GM10248 (cell line): ENCODE data around the gene MUC20.
"Not testable (repeated sequence)": the region's sequence is repeated elsewhere in the genome, so short reads cannot be mapped to it uniquely, and the experiment has no call there.

ENCODE experiments used
- CTCF ChIA-PET: fragments of 300-600 bp; sonication (Branson Sonifier 250); formaldehyde crosslinking; extraction: SDS; loops from one replicate; lab custom pipeline; 2021; ENCODE audit warnings: antibody characterized with exemption; lab: Yijun Ruan, JAX
- POLR2A ChIA-PET: fragments of 350-650 bp; sonication (Branson Sonifier 250); formaldehyde crosslinking; extraction: SDS; loops from one replicate; lab custom pipeline; 2020; ENCODE audit warnings: antibody characterized with exemption; lab: Yijun Ruan, JAX
- DNase-seq: peaks from one replicate; pipeline ENCODE4 v3.0.0; 2012; ENCODE audit errors: extremely low spot score
- TF ChIP-seq, protein P1 (sequence below): IDR thresholded peaks from 2 replicates; pipeline ENCODE4 v1.5.1; 2012; ENCODE audit warnings: mild to moderate bottlenecking, low read depth; ENCODE audit errors: extremely low read depth, missing control alignments, control extremely low read depth

Gene MUC20

DNA sequence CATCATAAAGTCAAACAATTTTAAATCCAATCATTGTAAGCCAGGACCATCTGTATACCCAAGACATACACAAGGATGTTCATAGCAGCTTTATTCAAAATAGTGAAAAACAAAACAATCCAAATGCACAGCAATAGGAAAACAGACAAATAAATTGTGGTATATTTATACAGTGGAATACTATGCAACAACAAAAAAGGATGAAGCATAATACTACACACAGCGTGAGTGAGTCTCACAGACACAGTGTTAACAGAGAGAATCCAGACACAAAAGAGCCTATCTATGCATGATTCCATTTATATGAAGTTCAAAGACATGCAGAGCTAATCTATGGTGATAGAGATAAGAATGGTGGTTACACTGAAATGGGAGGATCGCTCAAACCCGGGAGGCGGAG, 5.6 kb upstream of the MUC20 start:
- POLR2A ChIA-PET: no interaction called here
- TF ChIP-seq, protein P1, sequence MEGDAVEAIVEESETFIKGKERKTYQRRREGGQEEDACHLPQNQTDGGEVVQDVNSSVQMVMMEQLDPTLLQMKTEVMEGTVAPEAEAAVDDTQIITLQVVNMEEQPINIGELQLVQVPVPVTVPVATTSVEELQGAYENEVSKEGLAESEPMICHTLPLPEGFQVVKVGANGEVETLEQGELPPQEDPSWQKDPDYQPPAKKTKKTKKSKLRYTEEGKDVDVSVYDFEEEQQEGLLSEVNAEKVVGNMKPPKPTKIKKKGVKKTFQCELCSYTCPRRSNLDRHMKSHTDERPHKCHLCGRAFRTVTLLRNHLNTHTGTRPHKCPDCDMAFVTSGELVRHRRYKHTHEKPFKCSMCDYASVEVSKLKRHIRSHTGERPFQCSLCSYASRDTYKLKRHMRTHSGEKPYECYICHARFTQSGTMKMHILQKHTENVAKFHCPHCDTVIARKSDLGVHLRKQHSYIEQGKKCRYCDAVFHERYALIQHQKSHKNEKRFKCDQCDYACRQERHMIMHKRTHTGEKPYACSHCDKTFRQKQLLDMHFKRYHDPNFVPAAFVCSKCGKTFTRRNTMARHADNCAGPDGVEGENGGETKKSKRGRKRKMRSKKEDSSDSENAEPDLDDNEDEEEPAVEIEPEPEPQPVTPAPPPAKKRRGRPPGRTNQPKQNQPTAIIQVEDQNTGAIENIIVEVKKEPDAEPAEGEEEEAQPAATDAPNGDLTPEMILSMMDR: no peak
- CTCF ChIA-PET: interaction anchor here (1.2 to 1.7 kb wide), 3 partner anchors 12 to 135 kb away, joined by 3 to 4 read pairs (median 3); no protein-coding TSS in a partner anchor
- DNase-seq: no peak

DNA sequence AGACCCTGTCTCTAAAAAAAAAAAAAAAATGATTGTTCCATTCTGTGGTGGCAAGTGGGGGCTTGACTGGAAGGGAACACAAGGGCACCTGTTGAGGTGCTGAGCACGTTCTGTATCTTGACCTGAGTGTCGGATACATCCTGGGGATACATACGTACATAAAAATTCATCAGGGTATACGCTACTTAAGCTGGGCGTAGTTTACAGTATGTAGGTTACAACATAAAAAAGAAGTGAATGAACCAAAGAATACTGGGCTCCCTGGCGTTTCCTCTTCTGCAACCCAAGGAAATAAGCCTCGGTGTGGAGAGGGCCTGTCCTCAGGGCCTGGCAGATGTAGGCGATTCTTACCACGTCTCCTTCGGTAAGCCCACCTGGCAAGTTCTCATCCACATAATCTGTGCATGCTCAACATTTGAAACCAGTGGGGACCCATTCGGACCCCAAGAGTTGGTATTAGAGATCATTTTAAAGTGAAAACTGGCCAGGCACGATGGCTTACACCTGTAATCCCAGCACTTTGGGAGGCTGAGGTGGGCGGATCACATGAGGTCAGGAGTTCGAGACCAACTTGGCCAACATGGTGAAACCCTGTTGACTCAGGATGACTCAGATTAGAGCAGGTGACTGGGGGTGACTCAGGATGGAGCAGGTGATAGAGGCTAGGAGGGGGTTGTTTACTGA, 5.1 kb upstream of the MUC20 start:
- no peak for DNase-seq
- TF ChIP-seq, protein P1: no peak
- CTCF ChIA-PET: interaction anchor here (1.2 to 1.7 kb wide), 3 partner anchors 12 to 135 kb away, joined by 3 to 5 read pairs (median 4); no protein-coding TSS in a partner anchor
- POLR2A ChIA-PET: no interaction called here

DNA sequence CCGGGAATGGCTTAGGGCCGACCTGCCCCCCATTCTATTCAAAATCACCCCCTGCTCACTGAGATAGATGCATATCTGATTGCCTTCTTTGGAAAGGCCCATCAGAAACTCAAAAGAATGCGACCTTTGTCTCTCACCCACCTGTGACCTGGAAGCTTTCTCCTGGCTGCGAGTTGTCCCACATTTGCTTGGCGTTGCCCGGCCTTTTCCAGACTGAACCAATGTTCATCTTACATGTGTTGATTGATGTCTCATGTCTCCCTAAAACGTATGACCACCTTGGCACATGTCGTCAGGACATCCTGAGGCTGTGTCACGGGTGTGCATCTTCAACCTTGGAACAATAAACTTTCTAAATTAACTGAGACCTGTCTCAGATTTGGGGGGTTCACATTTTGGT, 3.4 kb upstream of the MUC20 start:
- CTCF ChIA-PET: interaction anchor here (1.0 to 2.8 kb wide), 7 partner anchors 9 to 198 kb away, joined by 3 to 10 read pairs (median 3); no protein-coding TSS in a partner anchor
- DNase-seq: no peak
- POLR2A ChIA-PET: no interaction called here
- TF ChIP-seq, protein P1: no peak

DNA sequence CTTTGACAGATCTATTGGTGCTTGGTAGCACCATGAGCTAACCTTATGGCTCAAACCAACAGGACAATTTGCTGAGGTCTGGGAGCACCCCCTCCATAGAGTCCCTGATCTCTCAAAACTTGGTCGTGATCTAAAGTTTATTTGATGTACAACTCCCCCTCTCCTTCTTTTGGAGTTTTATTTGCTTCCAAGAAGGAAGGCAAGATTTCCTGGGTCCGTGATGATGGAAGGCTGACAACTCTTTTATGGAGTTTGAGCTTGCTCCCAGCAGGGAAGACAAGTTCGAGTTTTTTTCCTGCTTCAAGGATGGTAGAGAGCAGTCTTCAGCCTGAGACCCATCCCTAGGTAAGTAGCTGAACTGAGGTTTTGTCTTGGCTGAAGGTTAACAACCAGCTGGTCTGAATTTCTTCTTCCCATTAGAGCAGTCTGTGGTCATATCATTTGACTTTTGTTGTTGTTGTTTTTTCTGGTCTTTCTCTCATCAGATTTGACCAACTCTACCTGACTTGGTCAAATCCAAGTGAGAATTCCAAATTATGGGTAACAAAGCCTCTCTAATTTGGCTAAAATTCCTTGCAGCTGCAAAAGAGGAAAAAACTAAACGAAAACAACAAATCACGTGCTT, 2.8 kb upstream of the MUC20 start:
- TF ChIP-seq, protein P1: no peak
- ChIA-PET POLR2A (no interaction called here), CTCF (interaction anchor here (1.1 to 2.8 kb wide), 5 partner anchors 10 to 197 kb away, joined by 3 to 10 read pairs (median 3); no protein-coding TSS in a partner anchor)
- DNase-seq: no peak

DNA sequence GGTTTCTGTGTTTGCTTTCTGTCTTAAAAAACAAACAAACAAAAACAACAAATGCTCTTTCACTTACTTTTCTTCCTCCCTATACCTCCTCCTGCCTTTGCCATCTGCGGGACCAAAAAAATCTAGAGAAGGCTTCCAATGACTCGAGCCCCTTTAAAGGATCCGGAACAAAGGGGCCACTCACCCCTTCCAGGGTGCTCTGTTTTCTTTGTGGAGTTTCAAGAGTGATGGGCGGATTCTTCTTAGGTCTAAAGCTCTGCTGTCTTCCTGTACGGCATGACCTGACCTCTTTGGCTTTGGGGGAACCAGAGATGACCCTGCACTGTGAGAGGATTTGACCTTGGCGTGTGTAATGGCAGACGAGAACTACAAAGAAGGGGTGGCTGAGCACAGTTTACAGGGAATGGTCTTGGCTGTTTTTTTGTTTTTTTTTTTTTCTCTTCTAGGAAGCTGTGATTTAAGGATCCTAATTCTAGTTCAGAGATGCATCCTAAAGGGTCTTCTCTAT, 2.2 kb upstream of the MUC20 start:
- DNase-seq: no peak
- CTCF ChIA-PET: interaction anchor here (1.1 to 2.8 kb wide), 5 partner anchors 10 to 197 kb away, joined by 3 to 10 read pairs (median 3); no protein-coding TSS in a partner anchor
- TF ChIP-seq, protein P1: no peak
- POLR2A ChIA-PET: interaction anchor here (0.7 kb wide), 1 partner anchor 237 kb away, joined by 5 read pairs; no protein-coding TSS in a partner anchor

DNA sequence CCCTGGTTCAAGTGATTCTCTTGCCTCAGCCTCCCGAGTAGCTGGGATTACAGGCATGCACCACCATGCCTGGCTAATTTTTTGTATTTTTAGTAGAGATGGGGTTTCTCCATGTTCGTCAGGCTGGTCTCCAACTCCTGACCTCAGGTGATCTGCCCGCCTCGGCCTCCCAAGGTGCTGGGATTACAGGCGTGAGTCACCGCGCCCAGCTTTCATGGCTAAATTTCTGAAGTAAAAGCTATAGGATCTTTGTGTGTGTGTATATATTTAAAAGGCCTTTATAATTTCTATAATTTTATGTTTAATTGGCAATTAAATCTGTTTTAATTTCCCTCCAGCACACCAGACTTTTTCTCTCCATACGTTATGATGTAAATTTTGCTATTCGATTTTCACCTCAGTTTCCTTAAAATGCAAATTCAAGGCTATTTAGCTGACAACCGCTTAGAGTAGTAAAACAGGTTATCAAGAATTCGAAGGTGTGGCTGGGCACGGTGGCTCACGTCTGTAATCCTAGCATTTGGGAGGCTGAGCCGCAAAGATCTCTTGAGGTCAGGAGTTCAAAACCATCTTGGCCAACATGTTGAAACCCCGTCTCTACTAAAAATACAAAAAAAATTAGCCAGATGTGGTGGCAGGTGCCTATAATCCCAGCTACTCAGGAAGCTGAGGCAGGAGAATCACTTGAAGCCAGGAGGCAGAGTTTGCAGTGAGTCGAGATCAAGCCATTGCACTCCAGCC, 1.1 kb upstream of the MUC20 start:
- not testable (repeated sequence) for DNase-seq
- POLR2A ChIA-PET: interaction anchor here (0.7 kb wide), 1 partner anchor 236 kb away, joined by 5 read pairs; no protein-coding TSS in a partner anchor
- CTCF ChIA-PET: interaction anchor here (1.1 to 2.8 kb wide), 4 partner anchors 11 to 131 kb away, joined by 4 to 10 read pairs (median 6); no protein-coding TSS in a partner anchor

DNA sequence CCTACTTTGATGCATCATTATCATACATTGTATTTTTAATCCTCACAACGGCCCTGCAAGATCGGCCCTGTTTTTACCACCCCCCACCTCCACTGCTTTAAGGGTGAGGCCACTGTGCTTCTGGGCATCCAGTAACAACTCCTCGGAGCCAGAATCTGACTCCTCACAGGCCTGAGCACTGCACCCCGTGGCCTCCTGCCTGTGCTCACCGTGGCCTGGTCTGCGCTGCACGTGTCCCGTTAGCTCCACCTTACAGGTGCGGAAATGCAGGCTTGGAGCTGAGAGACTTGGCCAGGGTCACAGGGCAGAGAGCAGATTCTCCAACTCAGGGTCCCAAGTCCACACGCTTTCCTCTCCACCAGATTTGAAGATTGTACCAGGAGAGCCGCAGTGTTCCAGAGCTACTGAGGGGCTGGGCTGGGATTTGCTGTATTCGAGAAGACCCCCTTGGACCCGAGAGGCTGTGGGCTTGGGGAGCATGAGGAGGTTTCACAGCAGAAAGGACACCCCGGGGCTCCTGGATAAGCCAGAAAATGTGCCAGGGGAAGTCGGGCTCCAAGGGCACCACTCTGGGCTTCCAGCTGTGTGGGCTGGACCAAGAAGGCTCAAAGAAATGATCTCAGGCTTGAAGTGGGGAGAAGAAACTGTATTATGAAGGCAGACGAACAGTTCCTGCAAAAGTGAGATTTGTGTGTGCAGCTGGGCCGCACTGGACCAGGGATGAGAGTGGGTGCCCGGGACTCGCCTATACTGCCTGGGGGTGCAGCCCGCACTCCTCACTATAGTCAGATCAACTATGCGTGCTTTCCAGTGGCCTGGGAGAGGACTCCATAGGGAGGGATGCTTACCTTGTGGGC, 1.6 kb downstream of the MUC20 start:
- POLR2A ChIA-PET, CTCF ChIA-PET, DNase-seq: not testable (repeated sequence)

DNA sequence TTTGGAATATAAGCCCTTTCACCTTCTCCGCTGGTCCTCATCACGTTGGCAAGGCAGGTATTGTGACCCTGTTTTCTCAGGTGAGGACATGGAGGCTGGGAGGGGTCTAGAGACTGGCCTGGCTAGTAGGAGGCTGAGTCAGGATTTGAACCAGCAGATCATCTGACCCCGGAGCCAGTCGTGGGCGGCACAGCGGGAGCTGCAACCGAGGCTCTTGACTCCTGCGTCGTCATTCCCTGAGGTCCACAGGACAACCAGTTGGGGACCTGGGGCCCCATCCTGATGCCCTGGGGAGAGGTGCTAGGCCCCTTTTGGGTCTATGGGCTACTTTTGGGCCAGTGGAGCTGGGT, 2.2 kb downstream of the MUC20 start:
- POLR2A ChIA-PET, CTCF ChIA-PET, DNase-seq: not testable (repeated sequence)

DNA sequence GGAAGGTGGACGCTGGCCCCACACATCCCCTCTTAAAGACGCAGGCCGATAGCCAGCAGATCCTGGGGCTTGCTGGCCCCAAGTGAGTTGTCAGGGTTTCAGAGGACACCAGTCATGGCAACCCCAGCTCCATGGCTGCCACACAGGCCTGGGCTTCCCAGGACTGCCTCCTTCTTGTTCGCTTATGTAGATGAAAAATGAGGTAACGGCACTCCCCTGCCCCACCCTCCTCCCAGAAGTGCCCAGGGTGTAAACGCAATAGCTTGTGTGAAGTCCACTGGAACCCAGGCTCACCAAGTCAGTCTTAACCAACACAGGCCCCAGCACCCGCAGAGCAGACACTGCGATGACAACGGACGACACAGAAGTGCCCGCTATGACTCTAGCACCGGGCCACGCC, 3.6 kb downstream of the MUC20 start:
- DNase-seq, POLR2A ChIA-PET, CTCF ChIA-PET: not testable (repeated sequence)
